Transverse colon (tissue), 4 donors: ENCODE data around the gene EHMT1.

Source experiments
- POLR2A ChIP-seq: fragments of 450-650 bp; IDR thresholded peaks from one replicate; pipeline ENCODE4 v1.6.1; 2016; ENCODE audit warnings: antibody characterized with exemption, mild to moderate bottlenecking, moderate library complexity
- POLR2AphosphoS5 ChIP-seq, 3 donors: sonication (generic); formaldehyde crosslinking; IDR thresholded peaks; one replicate each; pipeline ENCODE4 v1.6.1; 2016; ENCODE audit warnings: antibody characterized with exemption in 3 of 3
- TF ChIP-seq, protein P1 (sequence below), 5 experiments: fragments of 200-600 bp in 3 of 5; fragments of 450-650 bp in 2 of 5; sonication (generic) in 3 of 5; IDR thresholded peaks; 1 replicate in 2 of 5; 2 replicates in 3 of 5; pipeline ENCODE4 v1.5.1; 2016 to 2017; ENCODE audit warnings: antibody characterized with exemption in 5 of 5, inconsistent platforms in 3 of 5, mild to moderate bottlenecking in 2 of 5, moderate library complexity in 1 of 5

DNA sequence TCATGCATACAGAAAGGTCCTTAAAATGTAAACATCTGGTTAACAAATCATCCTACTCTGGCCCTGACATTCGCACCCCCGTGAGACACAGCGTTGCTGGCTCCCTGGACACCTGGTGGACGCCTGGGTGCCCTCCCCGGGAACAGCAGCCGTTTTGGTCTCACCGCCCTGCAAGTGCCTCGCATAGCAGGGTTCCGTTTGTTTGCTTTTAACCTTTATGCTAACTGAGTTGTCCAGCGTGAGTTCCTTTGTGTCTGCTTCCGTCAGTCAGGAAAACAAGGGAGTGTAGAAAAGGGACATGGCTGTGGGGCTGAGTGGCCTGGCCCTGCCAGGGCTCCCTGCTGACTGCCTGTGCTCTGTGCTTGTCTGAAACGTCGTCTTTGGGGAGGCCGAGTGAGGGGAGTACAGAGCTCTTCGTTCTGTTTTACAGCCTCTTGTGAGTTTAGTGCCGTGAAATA, 166.9 kb downstream of the EHMT1 start:
- TF ChIP-seq, protein P1, sequence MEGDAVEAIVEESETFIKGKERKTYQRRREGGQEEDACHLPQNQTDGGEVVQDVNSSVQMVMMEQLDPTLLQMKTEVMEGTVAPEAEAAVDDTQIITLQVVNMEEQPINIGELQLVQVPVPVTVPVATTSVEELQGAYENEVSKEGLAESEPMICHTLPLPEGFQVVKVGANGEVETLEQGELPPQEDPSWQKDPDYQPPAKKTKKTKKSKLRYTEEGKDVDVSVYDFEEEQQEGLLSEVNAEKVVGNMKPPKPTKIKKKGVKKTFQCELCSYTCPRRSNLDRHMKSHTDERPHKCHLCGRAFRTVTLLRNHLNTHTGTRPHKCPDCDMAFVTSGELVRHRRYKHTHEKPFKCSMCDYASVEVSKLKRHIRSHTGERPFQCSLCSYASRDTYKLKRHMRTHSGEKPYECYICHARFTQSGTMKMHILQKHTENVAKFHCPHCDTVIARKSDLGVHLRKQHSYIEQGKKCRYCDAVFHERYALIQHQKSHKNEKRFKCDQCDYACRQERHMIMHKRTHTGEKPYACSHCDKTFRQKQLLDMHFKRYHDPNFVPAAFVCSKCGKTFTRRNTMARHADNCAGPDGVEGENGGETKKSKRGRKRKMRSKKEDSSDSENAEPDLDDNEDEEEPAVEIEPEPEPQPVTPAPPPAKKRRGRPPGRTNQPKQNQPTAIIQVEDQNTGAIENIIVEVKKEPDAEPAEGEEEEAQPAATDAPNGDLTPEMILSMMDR (IDR thresholded peaks at IDR 0.05): no peak
- TF ChIP-seq POLR2AphosphoS5 (IDR thresholded peaks at IDR 0.05): no peak
- TF ChIP-seq POLR2A: no peak
